H9 (cell line): Measurements from ENCODE around the gene HOXD4. TPM values are rescaled to one million over a fixed set of nuclear protein-coding genes. Genes with fewer than 3 reads are reported as not detected.

ENCODE experiments used
- DNase-seq: peaks from one replicate; pipeline ENCODE4 v3.0.0-alpha.2; 2017
- H2AFZ ChIP-seq: one replicate; pipeline ENCODE4 v1.6.1; 2013; ENCODE audit warnings: mild to moderate bottlenecking, low read length, control low read depth, moderate library complexity
- H2AK5ac ChIP-seq: 2 replicates; pipeline ENCODE4 v1.6.1; 2013; ENCODE audit warnings: low read length, control low read depth, mixed read lengths; ENCODE audit not compliant: insufficient read length
- H2BK120ac ChIP-seq: one replicate; pipeline ENCODE4 v1.6.1; 2013; ENCODE audit warnings: low read depth, mild to moderate bottlenecking, low read length, control low read depth, inconsistent platforms; ENCODE audit not compliant: poor library complexity, severe bottlenecking
- H2BK12ac ChIP-seq: 2 replicates; pipeline ENCODE4 v1.6.1; 2013; ENCODE audit warnings: low read length, control low read depth, mixed read lengths, low read depth; ENCODE audit not compliant: insufficient read length
- H2BK15ac ChIP-seq: 2 replicates; pipeline ENCODE4 v1.6.1; 2013; ENCODE audit warnings: low read depth, low read length, control low read depth
- H2BK20ac ChIP-seq: one replicate; pipeline ENCODE4 v1.6.1; 2013; ENCODE audit warnings: low read depth, mild to moderate bottlenecking, low read length, control low read depth, inconsistent platforms; ENCODE audit not compliant: poor library complexity, severe bottlenecking
- H2BK5ac ChIP-seq: 2 replicates; pipeline ENCODE4 v1.6.1; 2013; ENCODE audit warnings: low read length, control low read depth, mixed read lengths; ENCODE audit not compliant: insufficient read length
- H3K14ac ChIP-seq: 2 replicates; pipeline ENCODE4 v1.6.1; 2013; ENCODE audit warnings: low read length, control low read depth; ENCODE audit not compliant: insufficient read depth
- H3K18ac ChIP-seq: 2 replicates; pipeline ENCODE4 v1.6.1; 2013; ENCODE audit warnings: low read depth, mild to moderate bottlenecking, mixed read lengths, low read length, control low read depth; ENCODE audit not compliant: insufficient read length
- H3K23ac ChIP-seq: 2 replicates; pipeline ENCODE4 v1.6.1; 2013; ENCODE audit warnings: low read length, control low read depth, mixed read lengths, low read depth; ENCODE audit not compliant: insufficient read length
- H3K23me2 ChIP-seq: 2 replicates; pipeline ENCODE4 v1.6.1; 2013; ENCODE audit warnings: low read depth, mild to moderate bottlenecking, mixed read lengths, low read length, control low read depth; ENCODE audit not compliant: insufficient read length, poor library complexity, severe bottlenecking
- H3K27ac ChIP-seq: 2 replicates; pipeline ENCODE4 v1.5.1; 2013; ENCODE audit warnings: low read length, control low read depth, mixed read lengths, low read depth; ENCODE audit not compliant: insufficient read length
- H3K27me3 ChIP-seq: 2 replicates; pipeline ENCODE4 v1.6.1; 2013; ENCODE audit warnings: low read length, control low read depth, inconsistent platforms; ENCODE audit not compliant: insufficient read depth
- H3K4ac ChIP-seq: 2 replicates; pipeline ENCODE4 v1.6.1; 2013; ENCODE audit warnings: low read depth, mild to moderate bottlenecking, control low read depth, inconsistent platforms, low read length, moderate library complexity
- H3K4me1 ChIP-seq: 2 replicates; pipeline ENCODE4 v1.6.1; 2013; ENCODE audit warnings: low read length, control low read depth, inconsistent platforms; ENCODE audit not compliant: insufficient read depth
- H3K4me2 ChIP-seq: 2 replicates; pipeline ENCODE4 v1.6.1; 2013; ENCODE audit warnings: low read length, control low read depth, mixed read lengths; ENCODE audit not compliant: insufficient read length, insufficient read depth
- H3K56ac ChIP-seq: 2 replicates; pipeline ENCODE4 v1.6.1; 2013; ENCODE audit warnings: low read depth, mild to moderate bottlenecking, mixed read lengths, low read length, control low read depth; ENCODE audit not compliant: insufficient read length
- H3K79me1 ChIP-seq: 2 replicates; pipeline ENCODE4 v1.6.1; 2013; ENCODE audit warnings: low read depth, mild to moderate bottlenecking, moderate library complexity, low read length, control low read depth, inconsistent platforms; ENCODE audit not compliant: insufficient read depth, poor library complexity, severe bottlenecking
- H3K79me2 ChIP-seq: 2 replicates; pipeline ENCODE4 v1.6.1; 2013; ENCODE audit warnings: low read length, control low read depth, inconsistent platforms; ENCODE audit not compliant: insufficient read depth
- H3K9ac ChIP-seq: 2 replicates; pipeline ENCODE4 v1.6.1; 2013; ENCODE audit warnings: low read length, control low read depth, mixed read lengths; ENCODE audit not compliant: insufficient read length; ENCODE audit errors: extremely low read depth
- H3K9me3 ChIP-seq: one replicate; pipeline ENCODE4 v1.6.1; 2013; ENCODE audit warnings: low read depth, low read length, inconsistent platforms; ENCODE audit not compliant: control insufficient read depth
- H3T11ph ChIP-seq: one replicate; pipeline ENCODE4 v1.6.1; 2013; ENCODE audit warnings: mild to moderate bottlenecking, low read length, control low read depth, inconsistent platforms
- H4K20me1 ChIP-seq: one replicate; pipeline ENCODE4 v1.6.1; 2013; ENCODE audit not compliant: control insufficient read depth, insufficient read length, insufficient read depth
- H4K5ac ChIP-seq: 2 replicates; pipeline ENCODE4 v1.6.1; 2013; ENCODE audit warnings: low read depth, mild to moderate bottlenecking, mixed read lengths, low read length, control low read depth; ENCODE audit not compliant: insufficient read length
- H4K8ac ChIP-seq: replicated peaks from 2 replicates; pipeline ENCODE4 v1.6.1; 2013; ENCODE audit warnings: low read length, control low read depth, mixed read lengths, low read depth; ENCODE audit not compliant: insufficient read length
- H4K91ac ChIP-seq: 2 replicates; pipeline ENCODE4 v1.6.1; 2013; ENCODE audit warnings: low read depth, mild to moderate bottlenecking, moderate library complexity, mixed read lengths, low read length, control low read depth; ENCODE audit not compliant: insufficient read length
- H3K27ac Mint-ChIP-seq, 3 experiments: 2 replicates in 2 of 3; 3 replicates in 1 of 3; pipeline ENCODE4 v1.8.0; 2020 to 2021; ENCODE audit warnings: mixed read lengths in 3 of 3, mild to moderate bottlenecking in 1 of 3, moderate library complexity in 1 of 3
- H3K27me3 Mint-ChIP-seq: 2 replicates; pipeline ENCODE4 v1.8.0; 2021; ENCODE audit warnings: low read depth, mild to moderate bottlenecking, moderate library complexity, mixed read lengths
- H3K36me3 Mint-ChIP-seq, 3 experiments: 2 replicates in 2 of 3; 3 replicates in 1 of 3; pipeline ENCODE4 v1.8.0; 2020 to 2021; ENCODE audit warnings: low read depth in 3 of 3, mixed read lengths in 3 of 3; ENCODE audit not compliant: insufficient read depth in 1 of 3
- H3K4me1 Mint-ChIP-seq, 2 experiments: 2 replicates each; pipeline ENCODE4 v1.8.0; 2020; ENCODE audit warnings: mixed read lengths in 2 of 2
- H3K4me3 Mint-ChIP-seq, 2 experiments: 2 replicates in 1 of 2; 3 replicates in 1 of 2; pipeline ENCODE4 v1.8.0; 2020 to 2021; ENCODE audit warnings: mild to moderate bottlenecking in 2 of 2, mixed read lengths in 2 of 2, moderate library complexity in 1 of 2
- H3K9me3 Mint-ChIP-seq, 2 experiments: 2 replicates in 1 of 2; 3 replicates in 1 of 2; pipeline ENCODE4 v1.8.0; 2020; ENCODE audit warnings: mild to moderate bottlenecking in 2 of 2, mixed read lengths in 2 of 2, moderate library complexity in 1 of 2
- WGBS: extraction: QIAGEN DNeasy Blood & Tissue Kit; methylation state at CpG from one replicate; pipeline ENCODE4 v1.1.7; 2013; ENCODE audit warnings: missing lambda C conversion rate, low lambda C conversion rate, mixed read lengths; ENCODE audit not compliant: insufficient read length; ENCODE audit errors: extremely low coverage; 5-methylcytosine and 5-hydroxymethylcytosine counted together
- total RNA-seq: library from RNA; stranded (reverse); gene quantifications from 2 replicates; pipeline ENCODE4 v1.2.1, GENCODE V29; 2021
- TF ChIP-seq, protein P1 (sequence below): fragments of 200-600 bp; sonication (generic); conservative IDR thresholded peaks from 3 replicates; pipeline ENCODE4 v1.8.0; 2021; ENCODE audit warnings: antibody characterized with exemption, mild to moderate bottlenecking

The HOXD4 gene
- total RNA-seq, 1 experiment from 2014 or later = not detected

DNA sequence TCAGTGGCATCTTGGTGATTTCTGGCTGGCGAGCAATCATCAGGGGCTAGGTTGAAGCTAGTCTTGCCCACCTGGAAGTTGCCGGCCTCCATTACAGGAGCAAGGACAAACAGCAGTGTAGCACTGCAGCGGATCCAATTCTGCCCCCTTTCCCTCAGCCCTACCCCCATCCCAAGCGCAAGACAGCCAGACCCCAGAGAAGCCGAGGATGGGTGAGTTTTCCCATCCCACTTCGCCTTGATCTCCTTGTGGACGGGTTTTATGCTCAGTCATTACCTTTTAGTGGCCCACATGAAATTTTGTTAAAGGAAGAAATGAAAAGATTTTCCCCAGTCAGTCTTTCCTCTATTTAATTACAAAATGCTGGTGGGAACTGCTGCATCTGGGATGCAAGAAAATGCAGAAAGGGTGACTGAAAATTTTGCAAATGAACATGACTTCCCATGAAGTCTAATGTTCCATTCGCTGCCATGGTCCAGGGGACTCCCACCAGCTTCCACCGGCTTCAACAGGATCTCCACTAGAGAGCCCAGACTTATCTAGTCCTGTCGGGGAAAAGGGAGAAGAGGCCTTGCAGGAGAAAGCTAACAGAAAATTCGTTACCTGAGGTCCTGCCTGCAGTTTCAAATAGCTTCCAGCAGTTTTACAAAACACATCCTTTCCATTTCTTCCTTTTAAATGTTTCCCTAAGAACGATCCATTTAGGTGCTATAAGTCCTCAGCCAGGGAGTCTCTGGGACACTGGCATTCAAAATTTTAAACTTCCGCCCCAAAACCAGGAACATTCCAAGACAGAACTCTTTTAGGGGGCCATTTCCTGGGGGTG lies 30.8 kb upstream of the HOXD4 start:
- no peak overlapping the region for H2BK5ac ChIP-seq
- peaks cover 99% of the 10 kb centered on the region for H3K27me3 ChIP-seq
- no CpG with 5 or more reads among the region's 13 CpGs for WGBS
- no peak overlapping the region for H2AK5ac ChIP-seq
- H3K4me1 ChIP-seq = no peaks in the 10 kb centered on the region
- no peaks in the 10 kb centered on the region for H3K79me1 ChIP-seq
- H4K91ac ChIP-seq = no peak overlapping the region
- no peak overlapping the region for H3K4me3 Mint-ChIP-seq
- no peak overlapping the region for H2BK20ac ChIP-seq
- H2BK15ac ChIP-seq = no peak overlapping the region
- H3K27ac ChIP-seq = no peak overlapping the region
- no peak overlapping the region for H4K8ac ChIP-seq
- DNase-seq = peak; percentile 22
- H3K4ac ChIP-seq = no peak overlapping the region
- H2BK12ac ChIP-seq = no peak overlapping the region
- TF ChIP-seq, protein P1, sequence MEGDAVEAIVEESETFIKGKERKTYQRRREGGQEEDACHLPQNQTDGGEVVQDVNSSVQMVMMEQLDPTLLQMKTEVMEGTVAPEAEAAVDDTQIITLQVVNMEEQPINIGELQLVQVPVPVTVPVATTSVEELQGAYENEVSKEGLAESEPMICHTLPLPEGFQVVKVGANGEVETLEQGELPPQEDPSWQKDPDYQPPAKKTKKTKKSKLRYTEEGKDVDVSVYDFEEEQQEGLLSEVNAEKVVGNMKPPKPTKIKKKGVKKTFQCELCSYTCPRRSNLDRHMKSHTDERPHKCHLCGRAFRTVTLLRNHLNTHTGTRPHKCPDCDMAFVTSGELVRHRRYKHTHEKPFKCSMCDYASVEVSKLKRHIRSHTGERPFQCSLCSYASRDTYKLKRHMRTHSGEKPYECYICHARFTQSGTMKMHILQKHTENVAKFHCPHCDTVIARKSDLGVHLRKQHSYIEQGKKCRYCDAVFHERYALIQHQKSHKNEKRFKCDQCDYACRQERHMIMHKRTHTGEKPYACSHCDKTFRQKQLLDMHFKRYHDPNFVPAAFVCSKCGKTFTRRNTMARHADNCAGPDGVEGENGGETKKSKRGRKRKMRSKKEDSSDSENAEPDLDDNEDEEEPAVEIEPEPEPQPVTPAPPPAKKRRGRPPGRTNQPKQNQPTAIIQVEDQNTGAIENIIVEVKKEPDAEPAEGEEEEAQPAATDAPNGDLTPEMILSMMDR = no peak
- H3K27me3 Mint-ChIP-seq = peaks cover 99% of the 10 kb centered on the region
- H2BK120ac ChIP-seq = no peak overlapping the region
- H3K56ac ChIP-seq = no peak overlapping the region
- H3K4me2 ChIP-seq = no peak overlapping the region
- H3K9ac ChIP-seq = no peak overlapping the region
- no peaks in the 10 kb centered on the region for H3K79me2 ChIP-seq
- no peak overlapping the region for H3K14ac ChIP-seq
- no peak overlapping the region for H2AFZ ChIP-seq
- peaks cover 0 to 3% (median 0%) of the 10 kb centered on the region in 3 experiments; a peak in 3 of 7 replicates for H3K36me3 Mint-ChIP-seq
- no peak overlapping the region for H3K27ac Mint-ChIP-seq
- no peak overlapping the region for H3K18ac ChIP-seq
- H3K9me3 ChIP-seq = no peaks in the 10 kb centered on the region
- H3K4me1 Mint-ChIP-seq = peaks cover 0 to 12% of the 10 kb centered on the region in 2 experiments; a peak in 2 of 4 replicates
- H4K20me1 ChIP-seq = peaks cover 4% of the 10 kb centered on the region
- no peak overlapping the region for H4K5ac ChIP-seq
- no peak overlapping the region for H3T11ph ChIP-seq
- H3K23ac ChIP-seq = no peak overlapping the region
- H3K23me2 ChIP-seq = peaks cover 2% of the 10 kb centered on the region
- peaks cover 10 to 24% of the 10 kb centered on the region in 2 experiments for H3K9me3 Mint-ChIP-seq
